RWPE1 (cell line): Measurements from ENCODE around the gene PCGF3.
A peak's percentile ranks its signal among the peaks of the same experiment; 100 is the strongest.
"Not testable (repeated sequence)": the region's sequence is repeated elsewhere in the genome, so short reads cannot be mapped to it uniquely, and the experiment has no call there.

Source experiments
- CTCF ChIA-PET: fragments of 350-600 bp; sonication (Branson Sonifier 250); formaldehyde crosslinking; extraction: SDS; loops from one replicate; lab custom pipeline; 2021; lab: Yijun Ruan, JAX
- POLR2A ChIA-PET: fragments of 400-600 bp; formaldehyde crosslinking; extraction: SDS; loops from one replicate; lab custom pipeline; 2020; ENCODE audit warnings: antibody characterized with exemption; ENCODE audit not compliant: low non-redundant PET; lab: Yijun Ruan, JAX
- DNase-seq: peaks from one replicate; pipeline ENCODE4 v3.0.0; 2012; ENCODE audit warnings: low spot score
- H3K27ac ChIP-seq: fragments of 450-650 bp; 2 replicates; pipeline ENCODE4 v1.5.1; 2017
- TF ChIP-seq, protein P1 (sequence below): fragments of 450-650 bp; conservative IDR thresholded peaks from 2 replicates; pipeline ENCODE4 v1.5.1; 2017; ENCODE audit warnings: low read depth, mild to moderate bottlenecking

PCGF3 gene

DNA sequence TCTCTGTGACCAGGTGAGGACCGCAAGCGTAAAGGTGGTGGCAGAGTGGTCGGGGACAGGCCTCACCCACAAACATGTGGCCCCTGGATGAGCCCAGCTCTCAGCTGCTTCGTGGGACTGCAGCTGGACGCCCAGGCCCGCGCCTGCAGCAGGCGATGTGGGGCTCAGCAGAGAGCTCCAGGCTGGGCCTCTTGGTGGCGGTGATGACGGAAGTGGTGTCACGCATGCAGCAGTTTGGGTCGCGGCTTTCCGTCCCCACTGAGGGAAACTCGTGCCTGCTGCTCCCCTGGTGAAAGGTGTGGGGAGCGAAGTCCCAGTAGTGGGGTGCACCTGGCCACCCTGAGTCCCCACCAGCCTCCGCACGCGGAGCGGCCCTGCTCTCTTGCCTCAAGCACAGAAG, 26.9 kb downstream of the PCGF3 start:
- ChIA-PET CTCF (interaction anchor here (0.7 kb wide), 1 partner anchor 9 kb away, joined by 5 read pairs; no protein-coding TSS in a partner anchor), POLR2A (no interaction called here)
- no peak for DNase-seq
- TF ChIP-seq, protein P1, sequence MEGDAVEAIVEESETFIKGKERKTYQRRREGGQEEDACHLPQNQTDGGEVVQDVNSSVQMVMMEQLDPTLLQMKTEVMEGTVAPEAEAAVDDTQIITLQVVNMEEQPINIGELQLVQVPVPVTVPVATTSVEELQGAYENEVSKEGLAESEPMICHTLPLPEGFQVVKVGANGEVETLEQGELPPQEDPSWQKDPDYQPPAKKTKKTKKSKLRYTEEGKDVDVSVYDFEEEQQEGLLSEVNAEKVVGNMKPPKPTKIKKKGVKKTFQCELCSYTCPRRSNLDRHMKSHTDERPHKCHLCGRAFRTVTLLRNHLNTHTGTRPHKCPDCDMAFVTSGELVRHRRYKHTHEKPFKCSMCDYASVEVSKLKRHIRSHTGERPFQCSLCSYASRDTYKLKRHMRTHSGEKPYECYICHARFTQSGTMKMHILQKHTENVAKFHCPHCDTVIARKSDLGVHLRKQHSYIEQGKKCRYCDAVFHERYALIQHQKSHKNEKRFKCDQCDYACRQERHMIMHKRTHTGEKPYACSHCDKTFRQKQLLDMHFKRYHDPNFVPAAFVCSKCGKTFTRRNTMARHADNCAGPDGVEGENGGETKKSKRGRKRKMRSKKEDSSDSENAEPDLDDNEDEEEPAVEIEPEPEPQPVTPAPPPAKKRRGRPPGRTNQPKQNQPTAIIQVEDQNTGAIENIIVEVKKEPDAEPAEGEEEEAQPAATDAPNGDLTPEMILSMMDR = no peak
- H3K27ac ChIP-seq = peak overlapping the region; percentile 50

DNA sequence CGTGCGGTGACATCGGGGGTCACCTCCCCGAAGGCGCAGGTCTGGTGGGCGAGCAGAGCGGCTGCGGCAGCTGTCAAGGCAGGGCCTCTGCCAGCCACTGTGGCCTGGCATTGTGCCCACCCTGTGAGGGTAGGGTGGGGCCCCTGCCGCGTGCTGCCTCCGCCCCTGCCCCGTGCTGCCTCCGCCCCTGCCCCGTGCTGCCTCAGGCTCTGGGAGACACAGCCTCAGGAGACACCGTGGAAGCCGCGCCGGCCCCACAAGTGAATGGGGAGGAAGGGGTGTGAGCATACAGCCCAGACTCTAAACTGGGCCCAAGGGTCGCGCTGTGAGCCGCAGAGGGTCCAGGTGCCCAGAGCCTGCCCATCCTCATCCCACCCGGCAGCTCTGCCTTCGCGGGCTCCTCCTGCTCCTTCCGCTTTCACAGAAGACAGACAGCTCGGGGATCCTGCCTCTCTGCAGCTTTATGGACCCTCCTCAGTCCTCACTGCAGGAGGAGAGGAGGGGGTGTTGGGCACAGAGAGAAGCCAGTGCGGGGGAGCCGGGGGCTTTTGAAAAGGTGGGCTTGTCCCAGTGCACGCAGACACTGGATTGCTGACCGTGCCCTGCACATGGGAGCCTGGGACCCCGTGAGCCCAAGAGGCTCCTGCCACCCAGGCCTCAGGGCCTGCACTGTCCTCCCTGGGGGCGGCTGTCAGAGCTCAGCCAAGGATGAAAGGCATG, 27.4 kb downstream of the PCGF3 start:
- peak overlapping the region; percentile 50 for H3K27ac ChIP-seq
- TF ChIP-seq, protein P1 = no peak
- ChIA-PET POLR2A (no interaction called here), CTCF (interaction anchor here (0.5 kb wide), 1 partner anchor 9 kb away, joined by 3 read pairs; no protein-coding TSS in a partner anchor)
- DNase-seq = no peak

DNA sequence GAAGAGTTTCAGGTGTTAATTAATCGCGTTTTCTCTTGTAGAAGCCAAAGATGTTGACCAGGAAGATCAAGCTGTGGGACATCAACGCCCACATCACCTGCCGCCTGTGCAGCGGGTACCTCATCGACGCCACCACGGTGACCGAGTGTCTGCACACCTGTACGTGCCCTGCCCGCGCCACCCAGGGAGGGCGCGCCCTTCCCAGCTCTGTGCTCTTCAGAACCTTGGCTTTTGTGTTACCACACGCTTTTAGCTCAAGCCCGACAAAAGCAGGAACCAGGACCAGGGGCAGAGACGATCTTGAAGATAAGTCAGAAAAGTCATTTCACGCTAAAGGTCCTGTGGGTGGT, 28.0 kb downstream of the PCGF3 start:
- TF ChIP-seq, protein P1 = no peak
- POLR2A ChIA-PET = no interaction called here
- no peak for DNase-seq
- no peak overlapping the region for H3K27ac ChIP-seq
- CTCF ChIA-PET = interaction anchor here (0.5 kb wide), 1 partner anchor 9 kb away, joined by 3 read pairs; no protein-coding TSS in a partner anchor

DNA sequence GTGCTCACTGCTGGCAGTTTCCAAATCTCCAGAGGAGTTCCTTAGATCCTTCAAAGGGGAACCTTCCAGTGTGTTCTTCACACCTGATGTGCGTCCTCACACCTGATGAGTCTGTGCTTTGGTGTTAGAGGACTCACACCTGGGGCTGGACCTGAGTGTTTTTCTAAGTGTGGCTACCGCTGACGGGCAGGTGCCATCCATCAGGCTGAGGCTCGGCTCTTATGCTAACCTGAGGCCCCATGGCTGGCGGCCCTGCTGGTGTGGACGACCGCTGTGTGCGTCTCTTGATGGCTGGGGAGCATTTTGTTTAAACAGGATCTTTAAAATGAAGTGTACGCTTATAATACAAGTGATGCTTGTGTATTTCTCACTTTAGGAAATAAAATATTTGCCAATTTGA, 28.4 kb downstream of the PCGF3 start:
- ChIA-PET CTCF (no interaction called here), POLR2A (no interaction called here)
- no peak for DNase-seq
- TF ChIP-seq, protein P1 = no peak
- no peak overlapping the region for H3K27ac ChIP-seq

DNA sequence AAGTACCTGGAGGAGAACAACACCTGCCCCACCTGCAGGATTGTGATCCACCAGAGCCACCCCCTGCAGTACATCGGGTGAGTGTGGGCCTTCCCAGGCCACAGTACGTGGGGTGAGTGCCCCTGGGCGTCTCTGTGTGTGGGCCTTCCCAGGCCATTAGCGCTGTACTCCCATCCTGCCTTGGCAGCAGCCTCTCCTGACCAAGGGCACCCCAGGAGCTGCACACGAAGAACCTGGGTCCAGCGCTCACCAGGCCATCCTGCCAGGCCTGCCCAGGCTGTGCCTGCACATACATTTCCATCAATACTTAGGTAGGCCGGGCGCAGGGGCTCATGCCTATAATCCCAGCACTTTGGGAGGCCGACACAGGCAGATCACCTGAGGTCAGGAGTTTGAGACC, 29.3 kb downstream of the PCGF3 start:
- no peak for DNase-seq
- CTCF ChIA-PET = no interaction called here
- TF ChIP-seq, protein P1 = no peak
- no peak overlapping the region for H3K27ac ChIP-seq
- POLR2A ChIA-PET = no interaction called here

DNA sequence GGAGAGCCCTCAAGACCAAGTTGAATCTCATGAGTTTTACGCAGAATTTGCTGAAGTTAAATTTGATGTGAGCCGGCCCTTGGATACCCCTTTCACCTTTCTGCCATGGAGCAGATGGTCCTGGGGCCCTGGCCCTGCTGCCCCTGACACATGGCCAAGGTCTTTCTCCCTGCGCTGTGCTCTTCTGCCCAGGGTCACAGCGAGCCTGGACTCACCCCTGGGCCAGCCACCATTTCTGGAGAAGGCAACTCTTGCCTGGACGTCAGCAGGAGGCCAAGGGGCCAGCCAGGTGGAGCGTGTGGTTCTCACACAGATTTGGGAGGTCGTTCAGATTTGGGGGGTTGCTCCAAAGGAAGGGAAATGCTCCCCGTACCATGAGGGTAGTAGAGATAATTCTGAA, 30.0 kb downstream of the PCGF3 start:
- CTCF ChIA-PET = no interaction called here
- TF ChIP-seq, protein P1 = no peak

DNA sequence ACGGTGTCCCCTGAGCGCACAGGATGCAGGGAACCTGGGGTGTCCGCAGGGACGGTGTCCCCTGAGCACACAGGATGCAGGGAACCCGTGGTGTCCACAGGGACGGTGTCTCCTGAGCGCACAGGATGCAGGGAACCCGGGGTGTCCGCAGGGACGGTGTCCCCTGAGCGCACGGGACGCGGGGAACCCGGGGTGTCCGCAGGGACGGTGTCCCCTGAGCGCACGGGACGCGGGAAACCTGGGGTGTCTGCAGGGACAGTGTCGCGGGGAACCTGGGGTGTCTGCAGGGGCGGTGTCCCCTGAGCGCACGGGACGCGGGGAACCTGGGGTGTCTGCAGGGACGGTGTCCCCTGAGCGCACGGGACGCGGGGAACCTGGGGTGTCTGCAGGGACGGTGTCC, 30.9 kb downstream of the PCGF3 start:
- POLR2A ChIA-PET, H3K27ac ChIP-seq, CTCF ChIA-PET, DNase-seq: not testable (repeated sequence)

More for the DNA sequence above, 30.0 kb downstream of the PCGF3 start:
- H3K27ac ChIP-seq = no peak overlapping the region
- POLR2A ChIA-PET = no interaction called here
- DNase-seq = no peak
